Ovary (tissue), 9 donors: ENCODE data around the gene SYNDIG1L. TPM values are rescaled to one million over a fixed set of nuclear protein-coding genes. Genes with fewer than 3 reads are reported as not detected.

Experiments
- DNase-seq, 5 donors: peaks; one replicate each; pipeline ENCODE4 v3.0.0-alpha.2; 2019 to 2020
- H3K27ac ChIP-seq, 2 donors: fragments of 200-600 bp; one replicate each; pipeline versions ENCODE4 v1.5.1 to v1.8.0; 2019 to 2022
- H3K27me3 ChIP-seq: fragments of 200-600 bp; one replicate; pipeline ENCODE4 v1.8.0; 2022
- H3K36me3 ChIP-seq: fragments of 200-600 bp; sonication (generic); one replicate; pipeline ENCODE4 v1.5.1; 2019
- H3K4me1 ChIP-seq: one replicate; pipeline ENCODE4 v1.8.1; 2013; ENCODE audit warnings: mild to moderate bottlenecking, moderate library complexity; ENCODE audit not compliant: insufficient read depth
- H3K4me3 ChIP-seq: fragments of 200-600 bp; sonication (generic); one replicate; pipeline ENCODE4 v1.5.1; 2017
- H3K9me3 ChIP-seq, 2 donors: fragments of 200-600 bp in 1 of 2; sonication (generic) in 1 of 2; one replicate each; pipeline versions ENCODE4 v1.5.1 to v1.8.1; 2013 to 2019; ENCODE audit warnings: mild to moderate bottlenecking in 1 of 2, moderate library complexity in 1 of 2
- CTCF ChIP-seq, 3 donors: fragments of 450-650 bp in 2 of 3; fragments of 200-600 bp in 1 of 3; IDR thresholded peaks; one replicate each; pipeline versions ENCODE4 v1.5.1 to v1.8.0; 2016 to 2022; ENCODE audit warnings: antibody characterized with exemption in 3 of 3, mild to moderate bottlenecking in 1 of 3
- EP300 ChIP-seq: sonication (generic); formaldehyde crosslinking; IDR thresholded peaks from one replicate; pipeline ENCODE4 v1.6.1; 2017; ENCODE audit warnings: antibody characterized with exemption
- POLR2A ChIP-seq: fragments of 450-650 bp; IDR thresholded peaks from one replicate; pipeline ENCODE4 v1.6.1; 2017; ENCODE audit warnings: antibody characterized with exemption, mild to moderate bottlenecking, moderate library complexity
- WGBS, 3 donors: extraction: QIAGEN DNeasy Blood & Tissue Kit in 1 of 3; methylation state at CpG; one replicate each; pipeline versions ENCODE4 v1.1.5 to v1.1.7; 2013 to 2017; 5-methylcytosine and 5-hydroxymethylcytosine counted together
- intact Hi-C, 4 donors: fragments of 100-400 bp; cut with DNase I; formaldehyde crosslinking; loops; one replicate each; pipeline versions ENCODE4 v1.11.0 to v1.15.1; 2022 to 2023
- polyA plus RNA-seq, 2 donors: library from polyadenylated mRNA; stranded (reverse); fragments of 200-250 nt in 1 of 2; fragments of 350-450 nt in 1 of 2; fragmentation: Illumina TruSeq in 1 of 2; extraction: RNeasy Lipid Tissue Mini Kit (QIAGEN cat#74804) in 1 of 2; gene quantifications; one replicate each; pipeline ENCODE4 v1.2.3, GENCODE V29; 2013 to 2014
- total RNA-seq, 7 donors: library from RNA; depleted of rRNA in 2 of 7; stranded (reverse); fragments of >200 nt in 2 of 7; fragmentation: NEBNext Ultra II Directional in 3 of 7; extraction: Animal tissue kit (Norgen Biotek cat#: 25700) in 3 of 7; gene quantifications; one replicate each; pipeline versions ENCODE4 v1.1.0 to v1.2.4, GENCODE V29; 2016 to 2023
- donor health status: DM: no; HTN: no; CAD: no; lungs with moderate emphysema.
- donor health status: DM: no; HTN: no; CAD: no.
- donor health status: Bipolar disorder and iron deficiency.
- donor health status: DM: yes; HTN: yes; CAD: no.
- donor health status: DM: no; HTN: no; CAD: no.
- donor health status: DM: yes; HTN: yes; CAD: no.

SYNDIG1L gene
- total and polyA plus RNA-seq, 9 donors: 0.10 to 0.35 (median 0.28) TPM; not detected in 2

- 88 to 89% (median 88%) methylated on average over 17 of the region's 17 CpGs for WGBS, 3 donors
- intact Hi-C loops: no loop called here
- H3K36me3 ChIP-seq: no peaks in the 10 kb centered on the region
- no peak overlapping the region for H3K4me3 ChIP-seq
- no peaks in the 10 kb centered on the region for H3K27me3 ChIP-seq
- H3K27ac ChIP-seq: no peak overlapping the region
- DNase-seq: no peak
- no peaks in the 10 kb centered on the region for H3K9me3 ChIP-seq
- H3K4me1 ChIP-seq: no peaks in the 10 kb centered on the region
- no peak for TF ChIP-seq POLR2A
- no peak for TF ChIP-seq EP300
- no peak for TF ChIP-seq CTCF (IDR thresholded peaks at IDR 0.05)
These were observed 18.8 kb downstream of the SYNDIG1L start for GRCh38 chr14:74407021-74407800.

GRCh38 chr14:74405663-74406062, 20.3 kb downstream of the SYNDIG1L start:
- intact Hi-C loops: no loop called here
- 71 to 83% (median 76%) methylated on average over 4 of the region's 4 CpGs for WGBS, 3 donors
- DNase-seq: no peak
- H3K27me3 ChIP-seq: no peaks in the 10 kb centered on the region
- no peaks in the 10 kb centered on the region for H3K9me3 ChIP-seq
- no peak overlapping the region for H3K4me3 ChIP-seq
- TF ChIP-seq EP300 (no peak), POLR2A (no peak), CTCF (IDR thresholded peaks at IDR 0.05) (no peak)
- H3K27ac ChIP-seq: no peak overlapping the region
- peaks cover 2% of the 10 kb centered on the region for H3K4me1 ChIP-seq
- H3K36me3 ChIP-seq: no peaks in the 10 kb centered on the region

- no peak for DNase-seq
- Histone ChIP-seq H3K9me3 (no peaks in the 10 kb centered on the region), H3K4me3 (no peak overlapping the region), H3K27me3 (no peaks in the 10 kb centered on the region), H3K36me3 (no peaks in the 10 kb centered on the region), H3K4me1 (peaks cover 2% of the 10 kb centered on the region), H3K27ac (no peak overlapping the region)
- intact Hi-C loops: no loop called here
- 64 to 68% (median 65%) methylated on average over 7 of the region's 7 CpGs for WGBS, 3 donors
- TF ChIP-seq CTCF (IDR thresholded peaks at IDR 0.05) (no peak), EP300 (no peak), POLR2A (no peak)
These were observed 21.6 kb downstream of the SYNDIG1L start for GRCh38 chr14:74404435-74404834.

GRCh38 chr14:74403619-74404417, 22.2 kb downstream of the SYNDIG1L start:
- no peaks in the 10 kb centered on the region for H3K36me3 ChIP-seq
- no peak for DNase-seq
- TF ChIP-seq POLR2A: no peak
- TF ChIP-seq CTCF (IDR thresholded peaks at IDR 0.05): no peak
- TF ChIP-seq EP300: no peak
- H3K4me1 ChIP-seq: peaks cover 2% of the 10 kb centered on the region
- WGBS, 3 donors: 87 to 90% (median 88%) methylated on average over 12 of the region's 12 CpGs
- H3K9me3 ChIP-seq: no peaks in the 10 kb centered on the region
- intact Hi-C loops: no loop called here
- H3K4me3 ChIP-seq: no peak overlapping the region
- H3K27ac ChIP-seq: no peak overlapping the region
- H3K27me3 ChIP-seq: no peaks in the 10 kb centered on the region
